ENCODE data around the gene SLF1. TPM values are rescaled to one million over a fixed set of nuclear protein-coding genes. Genes with fewer than 3 reads are reported as not detected.

The SLF1 gene
- total and polyA plus RNA-seq, 2 of the 8 experiments (the other 6 are each of a cell fraction or from before 2014, with no cell fraction given), result 4.8 to 15.7 TPM

DNA sequence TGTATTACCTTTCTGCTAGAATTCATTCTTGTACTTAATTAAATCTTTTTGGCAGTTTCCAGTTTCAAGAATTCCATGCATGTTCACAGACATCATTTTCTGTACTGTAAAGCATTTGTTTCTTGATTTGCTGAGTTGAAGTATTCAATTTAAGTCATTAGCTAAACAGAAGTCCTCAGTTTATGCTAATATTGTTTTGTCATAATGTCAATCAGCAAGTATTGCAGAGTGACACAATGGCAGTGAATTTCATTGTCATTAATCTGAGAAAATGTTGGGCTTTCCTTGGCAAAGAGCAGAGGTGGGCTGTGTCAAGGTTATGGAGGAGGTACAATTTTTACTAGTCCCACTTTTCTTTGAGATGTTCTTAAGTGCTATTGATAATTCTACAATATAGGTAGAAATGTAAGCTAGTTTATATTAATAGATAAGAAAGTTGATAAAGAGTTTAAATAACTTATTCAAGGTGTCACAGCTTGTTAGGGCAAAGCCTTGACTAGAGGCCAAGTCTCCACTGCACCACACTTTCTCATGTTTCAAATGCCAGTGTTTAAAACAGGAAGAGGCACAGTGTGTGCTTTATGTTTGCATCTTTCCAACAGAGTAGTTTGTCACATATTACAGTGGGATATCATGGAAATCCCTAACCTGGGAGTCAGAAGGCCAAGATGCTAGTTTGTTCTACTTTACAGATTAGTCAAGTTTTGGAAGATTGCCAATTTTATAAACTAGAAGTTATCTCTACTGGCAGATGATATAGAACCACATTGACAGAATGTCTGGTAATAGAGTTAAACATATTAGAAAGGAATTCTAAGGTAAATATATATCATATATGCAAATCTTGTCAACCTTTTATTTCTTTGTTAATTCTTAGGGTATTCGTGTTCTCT, 56.3 kb downstream of the SLF1 start:
- Histone ChIP-seq H3K18ac (ENCODE audit: extremely low read depth, low read length) (no peak overlapping the region), H3K4me1 (replicated peaks in 1 of 4; ENCODE audit: control insufficient read depth in 3 of 4, insufficient read depth in 4 of 4, low read length in 3 of 4) (no peaks in the 10 kb centered on the region), H3K9me3 (ENCODE audit: insufficient read depth in 2 of 2, low read depth in 1 of 2, low read length in 1 of 2) (no peaks in the 10 kb centered on the region), H3K27me3 (replicated peaks in 1 of 4; ENCODE audit: control insufficient read depth in 3 of 4, extremely low read depth in 1 of 4, insufficient read depth in 3 of 4, low read length in 3 of 4) (no peaks in the 10 kb centered on the region), H4K20me1 (replicated peaks in 1 of 2; ENCODE audit: control insufficient read depth in 1 of 2, insufficient read depth in 2 of 2, low read length in 2 of 2) (no peaks in the 10 kb centered on the region), H3K23ac (ENCODE audit: insufficient read length) (no peak overlapping the region), H2BK15ac (ENCODE audit: low read length) (no peak overlapping the region), H4K91ac (replicated peaks; ENCODE audit: insufficient read length, low read length) (no peak overlapping the region), H2BK120ac (replicated peaks; ENCODE audit: low read depth, low read length) (no peak overlapping the region), H2BK12ac (ENCODE audit: low read depth, low read length) (no peak overlapping the region), H3K27ac (ENCODE audit: low read depth, low read length) (no peak overlapping the region), H3K14ac (ENCODE audit: insufficient read length) (no peak overlapping the region), H3K4me3 (ENCODE audit: extremely low read depth in 1 of 4, insufficient read depth in 2 of 4, low read depth in 3 of 4, low read length in 4 of 4) (no peak overlapping the region), H3K79me2 (ENCODE audit: control insufficient read depth in 1 of 2, insufficient read depth in 2 of 2, low read length in 2 of 2) (no peaks in the 10 kb centered on the region), H3K56ac (replicated peaks; ENCODE audit: insufficient read length, low read depth, low read length) (no peak overlapping the region), H4K8ac (ENCODE audit: extremely low read depth, insufficient read depth, low read length) (no peak overlapping the region), H4K5ac (ENCODE audit: insufficient read length, low read depth, low read length) (no peak overlapping the region), H3K4me2 (ENCODE audit: insufficient read depth in 1 of 2, low read depth in 2 of 2, low read length in 2 of 2) (no peak overlapping the region), H3K79me1 (ENCODE audit: low read depth, low read length) (no peaks in the 10 kb centered on the region), H2BK20ac (ENCODE audit: low read length) (no peak overlapping the region), H2BK5ac (ENCODE audit: low read depth, low read length) (no peak overlapping the region), H3K36me3 (ENCODE audit: control insufficient read depth in 2 of 4, insufficient read depth in 4 of 4, low read length in 3 of 4) (peaks cover 0 to 6% (median 5%) of the 10 kb centered on the region in 4 experiments; a peak in 3 of 8 replicates), H3K23me2 (ENCODE audit: low read depth, low read length) (no peaks in the 10 kb centered on the region), H2AFZ (ENCODE audit: low read length) (no peak overlapping the region), H2AK5ac (ENCODE audit: low read depth, low read length) (no peak overlapping the region), H3K4ac (replicated peaks; ENCODE audit: insufficient read length, low read depth, low read length) (no peak overlapping the region), H3K9ac (replicated peaks in 1 of 4; ENCODE audit: extremely low read depth in 1 of 4, low read depth in 3 of 4, low read length in 3 of 4) (no peak overlapping the region)
- CTCF ChIA-PET (ENCODE audit: partially characterized antibody), result interaction anchor here (1.2 to 1.3 kb wide), 2 partner anchors 93 to 174 kb away, joined by 3 read pairs; no protein-coding TSS in a partner anchor
- DNase-seq (ENCODE audit: low read depth in 1 of 2, low spot score in 2 of 2), result no peak
- WGBS, 2 experiments (ENCODE audit: extremely low coverage in 1 of 2, insufficient coverage in 1 of 2, insufficient read length in 1 of 2, insufficient replicate concordance in 2 of 2, low coverage in 1 of 2, low lambda C conversion rate in 2 of 2, missing lambda C conversion rate in 1 of 2), result 83% methylated on average over 1 of the region's 1 CpG; no CpG with 5 or more reads in 1 of the 2 experiments
- no peak for FAIRE-seq
- POLR2A ChIA-PET (ENCODE audit: partially characterized antibody), result no interaction called here
- no peak for TF ChIP-seq GTF2F1 (IDR thresholded peaks at IDR 0.05; ENCODE audit: borderline replicate concordance, low read depth, low read length)
- no peak for TF ChIP-seq TAF1 (IDR thresholded peaks at IDR 0.05; ENCODE audit: low read depth, low read length)
- TF ChIP-seq EZH2 (IDR thresholded peaks at IDR 0.05; ENCODE audit: low read depth, low read length, severe bottlenecking), result no peak
